Fibroblast of villous mesenchyme (primary cell): ENCODE measurements around the gene GCHFR. TPM values are rescaled to one million over a fixed set of nuclear protein-coding genes. Genes with fewer than 3 reads are reported as not detected.

Experiments
- DNase-seq: peaks from one replicate; pipeline ENCODE4 v3.0.0-alpha.2; 2010; ENCODE audit warnings: low read depth
- H3K4me3 ChIP-seq: 2 replicates; pipeline ENCODE4 v1.5.1; 2011; ENCODE audit warnings: low read depth, mild to moderate bottlenecking, low read length
- CTCF ChIP-seq: IDR thresholded peaks from 2 replicates; pipeline ENCODE4 v1.5.1; 2012; ENCODE audit warnings: low read depth, mild to moderate bottlenecking, low read length; ENCODE audit not compliant: insufficient read depth
- total RNA-seq: library from RNA; depleted of rRNA; stranded (reverse); fragments of >200 nt; gene quantifications from 2 replicates; pipeline ENCODE4 v1.2.3, GENCODE V29; 2012

GCHFR gene
- total RNA-seq, 1 donor: 2.6 TPM

DNA sequence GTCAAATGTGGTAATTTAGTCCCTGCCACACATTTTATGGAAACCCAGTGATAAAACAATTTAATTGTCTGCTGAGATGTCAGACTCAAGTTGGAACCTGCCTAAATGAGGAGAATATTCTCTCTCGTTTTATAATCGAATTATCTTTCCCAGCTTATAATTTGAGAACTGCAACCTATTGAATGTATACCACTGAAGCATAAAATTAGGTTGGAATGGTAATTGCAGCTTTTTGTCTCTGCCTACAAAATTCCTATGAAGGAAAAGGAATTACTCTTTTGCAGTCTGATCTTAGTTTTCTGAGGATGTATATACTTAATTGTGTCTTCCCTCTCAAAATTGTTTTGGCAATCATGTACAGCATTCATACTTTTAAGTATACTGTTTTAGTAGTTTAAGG, 39.9 kb upstream of the GCHFR start:
- no peak for TF ChIP-seq CTCF
- no peak for DNase-seq
- H3K4me3 ChIP-seq: no peak overlapping the region

- H3K4me3 ChIP-seq: no peak overlapping the region
- no peak for DNase-seq
- TF ChIP-seq CTCF: no peak
These were observed 32.8 kb upstream of the GCHFR start for GRCh38 chr15:40731034-40731433.

GRCh38 chr15:40736575-40736974, 27.3 kb upstream of the GCHFR start:
- H3K4me3 ChIP-seq: no peak overlapping the region
- no peak for DNase-seq
- no peak for TF ChIP-seq CTCF

DNA sequence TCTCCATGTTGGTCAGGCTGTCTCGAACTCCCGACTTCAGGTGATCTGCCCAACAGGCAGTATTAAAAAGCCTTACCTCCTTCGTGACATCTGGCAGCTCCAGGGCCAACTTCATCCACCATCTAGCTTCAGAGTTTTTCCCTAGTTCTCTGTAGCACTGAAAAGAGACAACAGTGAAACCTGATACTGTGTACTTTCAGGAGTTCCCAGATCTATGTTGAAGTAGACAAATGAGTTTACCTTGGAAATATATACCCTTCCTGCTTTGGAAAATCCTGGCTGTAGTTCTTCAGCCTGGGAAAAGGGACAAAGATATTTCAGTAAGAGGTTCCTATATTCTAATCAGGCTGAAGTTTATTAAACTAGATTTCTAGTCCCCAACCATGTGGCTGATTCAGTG, 26.8 kb upstream of the GCHFR start:
- TF ChIP-seq CTCF: no peak
- no peak for DNase-seq
- H3K4me3 ChIP-seq: no peak overlapping the region

DNA sequence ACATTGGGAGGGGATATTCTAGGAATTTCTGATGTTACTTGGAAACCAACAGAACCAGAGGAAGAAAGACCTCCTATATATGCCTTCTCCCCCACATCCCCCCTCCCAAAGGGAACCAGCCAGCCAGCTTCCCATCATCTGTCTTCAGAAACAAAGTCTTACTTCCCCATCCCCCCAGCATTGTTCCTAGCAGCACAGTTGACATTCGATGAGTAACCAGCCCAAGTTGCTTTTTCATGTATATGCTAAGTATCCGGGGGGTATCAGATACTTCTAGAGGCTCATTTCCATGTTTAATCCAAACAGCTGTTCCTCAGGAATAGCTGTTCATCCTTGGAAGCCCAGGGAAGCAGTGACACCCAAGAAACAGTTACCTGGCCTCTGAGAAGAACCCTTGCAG, 24.8 kb upstream of the GCHFR start:
- no peak for TF ChIP-seq CTCF
- no peak overlapping the region for H3K4me3 ChIP-seq
- DNase-seq: no peak

DNA sequence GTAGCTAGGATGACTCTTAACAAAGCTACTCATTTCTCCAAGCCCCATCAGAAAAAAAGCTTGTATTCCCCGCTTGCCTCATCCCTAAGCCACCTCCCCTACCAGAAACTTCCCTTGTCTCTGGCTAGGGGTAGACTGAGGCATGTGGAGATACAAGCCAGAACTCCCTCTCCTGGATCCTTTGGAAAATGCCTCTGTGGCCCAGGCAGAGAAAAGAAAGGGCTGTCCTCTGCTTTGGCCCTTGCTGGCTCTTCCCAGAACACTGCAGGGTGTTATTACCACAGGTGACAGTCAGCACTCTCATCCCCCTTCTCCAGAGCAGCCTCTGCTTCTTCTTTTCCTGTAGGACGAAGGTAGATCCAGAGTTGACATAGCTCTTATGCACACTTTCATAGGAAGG, 24.0 kb upstream of the GCHFR start:
- no peak for TF ChIP-seq CTCF
- DNase-seq: no peak
- no peak overlapping the region for H3K4me3 ChIP-seq

- no peak for DNase-seq
- no peak for TF ChIP-seq CTCF
- no peak overlapping the region for H3K4me3 ChIP-seq
These were observed 20.4 kb upstream of the GCHFR start for GRCh38 chr15:40743485-40743901.
